ENCODE data around the gene PIGC. TPM values are rescaled to one million over a fixed set of nuclear protein-coding genes. Genes with fewer than 3 reads are reported as not detected.

PIGC gene
- total and polyA plus RNA-seq, 8 donors = 9.5 to 18.5 (median 13.3) TPM

- Histone ChIP-seq H3K36me3 (no peaks in the 10 kb centered on the region), H3K27me3 (no peaks in the 10 kb centered on the region), H3K9me3 (no peaks in the 10 kb centered on the region), H3K4me3 (no peak overlapping the region), H3K4me1 (peaks cover 25 to 65% (median 55%) of the 10 kb centered on the region in 3 donors), H3K27ac (peak overlapping the region in 3 of 4 donors; percentile 25 to 76 (median 57))
- no peak for TF ChIP-seq CTCF (IDR thresholded peaks at IDR 0.05)
- DNase-seq (no peak), ATAC-seq (peak; percentile 62 to 83 (median 70)), FAIRE-seq (no peak)
- intact Hi-C loops (cut with DNase I) = no loop called here
Observed at GRCh38 chr1:172473842-172474241, 30.0 kb upstream of the PIGC start.

GRCh38 chr1:172473302-172473701 lies 29.4 kb upstream of the PIGC start:
- WGBS, 2 donors = 30 to 34% methylated on average over 3 of the region's 3 CpGs
- Histone ChIP-seq H3K9me3 (no peaks in the 10 kb centered on the region), H3K36me3 (no peaks in the 10 kb centered on the region), H3K27me3 (no peaks in the 10 kb centered on the region), H3K4me3 (no peak overlapping the region), H3K27ac (peak overlapping the region; percentile 18 to 76 (median 41)), H3K4me1 (peaks cover 25 to 65% (median 55%) of the 10 kb centered on the region in 3 donors)
- FAIRE-seq (no peak), DNase-seq (no peak), ATAC-seq (peak; percentile 26 to 61 (median 48))
- intact Hi-C loops (cut with DNase I) = no loop called here
- TF ChIP-seq CTCF (IDR thresholded peaks at IDR 0.05) = no peak

- Histone ChIP-seq H3K27ac (peak overlapping the region in 3 of 4 donors; percentile 17 to 76 (median 25)), H3K9me3 (no peaks in the 10 kb centered on the region), H3K27me3 (no peaks in the 10 kb centered on the region), H3K36me3 (no peaks in the 10 kb centered on the region), H3K4me3 (no peak overlapping the region), H3K4me1 (peaks cover 25 to 65% (median 55%) of the 10 kb centered on the region in 3 donors)
- TF ChIP-seq CTCF (IDR thresholded peaks at IDR 0.05) = no peak
- WGBS, 2 donors = 18 to 21% methylated on average over 1 of the region's 1 CpG
- no peak for DNase-seq
- no peak for FAIRE-seq
- ATAC-seq = peak in 2 of 4 donors; percentile 5 to 30
- intact Hi-C loops (cut with DNase I) = no loop called here
Observed at GRCh38 chr1:172472495-172472894, 28.6 kb upstream of the PIGC start.

GRCh38 chr1:172471666-172472065 lies 27.8 kb upstream of the PIGC start:
- WGBS, 2 donors = 90 to 94% methylated on average over 1 of the region's 1 CpG
- ATAC-seq (no peak), FAIRE-seq (no peak), DNase-seq (no peak)
- intact Hi-C loops (cut with DNase I) = no loop called here
- Histone ChIP-seq H3K4me1 (peaks cover 25 to 67% (median 54%) of the 10 kb centered on the region in 3 donors), H3K27ac (peak overlapping the region in 2 of 4 donors; percentile 25 to 76), H3K27me3 (no peaks in the 10 kb centered on the region), H3K9me3 (no peaks in the 10 kb centered on the region), H3K36me3 (no peaks in the 10 kb centered on the region), H3K4me3 (no peak overlapping the region)
- TF ChIP-seq CTCF (IDR thresholded peaks at IDR 0.05) = no peak

GRCh38 chr1:172470149-172470548 lies 26.3 kb upstream of the PIGC start:
- DNase-seq (no peak), ATAC-seq (no peak), FAIRE-seq (no peak)
- no peaks in the 10 kb centered on the region for H3K36me3 ChIP-seq
- intact Hi-C loops (cut with DNase I) = no loop called here
- no peak for TF ChIP-seq CTCF (IDR thresholded peaks at IDR 0.05)
- WGBS, 2 donors = 27 to 35% methylated on average over 2 of the region's 2 CpGs
- H3K27ac ChIP-seq = peak overlapping the region in 2 of 4 donors; percentile 24 to 76
- no peaks in the 10 kb centered on the region for H3K27me3 ChIP-seq
- no peaks in the 10 kb centered on the region for H3K9me3 ChIP-seq
- peaks cover 25 to 71% (median 40%) of the 10 kb centered on the region in 3 donors for H3K4me1 ChIP-seq
- no peak overlapping the region for H3K4me3 ChIP-seq

Data from pancreas (tissue), 10 donors.